RPMI7951 (cell line): ENCODE measurements around the gene CT45A9. TPM values are rescaled to one million over a fixed set of nuclear protein-coding genes. Genes with fewer than 3 reads are reported as not detected.
"Not testable (repeated sequence)": the region's sequence is repeated elsewhere in the genome, so short reads cannot be mapped to it uniquely, and the experiment has no call there.

Experiments used
- DNase-seq: peaks from one replicate; pipeline ENCODE4 v3.0.0-alpha.2; 2012; ENCODE audit warnings: low read depth
- total RNA-seq: library from RNA; depleted of rRNA; stranded (reverse); fragments of >200 nt; shearing (Covaris generic); gene quantifications from 2 replicates; pipeline ENCODE4 v1.2.3, GENCODE V29; 2014; rRNA removed

Gene CT45A9
- total RNA-seq: not detected in 2 replicates

GRCh38 chrX:135871712-135872111, at the start of gene CT45A9:
Gene CT45A9 (minus strand): TSS chrX:135871812. CDS start chrX:135868061, 3,751 bp downstream.
- DNase-seq: not testable (repeated sequence)

GRCh38 chrX:135920516-135920915, 48.9 kb upstream of the CT45A9 start:
- DNase-seq: not testable (repeated sequence)

GRCh38 chrX:135914404-135914803, 42.8 kb upstream of the CT45A9 start:
- DNase-seq: no peak

- no peak for DNase-seq
Measured at GRCh38 chrX:135910251-135910650, 38.6 kb upstream of the CT45A9 start.

- peak; percentile 5 for DNase-seq
Measured at GRCh38 chrX:135893294-135893817, 21.7 kb upstream of the CT45A9 start, which contains the start of the genes CT45A10 and SAGE1. Gene CT45A10 (minus strand): TSS chrX:135893444. CDS start chrX:135885344, 8,100 bp downstream. Gene SAGE1 (plus strand): TSS chrX:135893716. CDS start chrX:135896243, 2,527 bp downstream.

- DNase-seq: no peak
Measured at GRCh38 chrX:135892781-135893180, 21.2 kb upstream of the CT45A9 start.

- no peak for DNase-seq
Measured at GRCh38 chrX:135890087-135890585, 18.5 kb upstream of the CT45A9 start.

- not testable (repeated sequence) for DNase-seq
Measured at GRCh38 chrX:135888976-135889375, 17.4 kb upstream of the CT45A9 start.

- DNase-seq: not testable (repeated sequence)
Measured at GRCh38 chrX:135888230-135888629, 16.6 kb upstream of the CT45A9 start.

- not testable (repeated sequence) for DNase-seq
Measured at GRCh38 chrX:135882741-135883140, 11.1 kb upstream of the CT45A9 start.

GRCh38 chrX:135854438-135854837, 17.2 kb downstream of the CT45A9 start, which contains the start of gene CT45A8:
Gene CT45A8 (minus strand): TSS chrX:135854538. CDS start chrX:135850783, 3,755 bp downstream.
- not testable (repeated sequence) for DNase-seq

GRCh38 chrX:135837180-135837579, 34.4 kb downstream of the CT45A9 start, which contains the start of gene CT45A7:
Gene CT45A7 (minus strand): TSS chrX:135837280. CDS start chrX:135833533, 3,747 bp downstream.
- not testable (repeated sequence) for DNase-seq

GRCh38 chrX:135819912-135820311, 51.7 kb downstream of the CT45A9 start, which contains the start of gene CT45A2:
Gene CT45A2 (minus strand): TSS chrX:135820012. CDS start chrX:135816265, 3,747 bp downstream.
- DNase-seq: not testable (repeated sequence)

Other genes starting within 250 kb of the CT45A9 start
- gene CT45A1, start 158.2 kb downstream of the CT45A9 start, total RNA-seq: 0.10 TPM in 1 of 2 replicates, not detected in the other
- 0.36 TPM in 1 of 2 replicates, not detected in the other for gene CT45A3, start 103.6 kb downstream of the CT45A9 start, total RNA-seq
- 0.29 TPM in 1 of 2 replicates, not detected in the other for gene CT45A5, start 86.3 kb downstream of the CT45A9 start, total RNA-seq
- gene CT45A6, start 69.0 kb downstream of the CT45A9 start, total RNA-seq: not detected in 2 replicates
- not detected in 2 replicates for gene CT45A2, start 51.8 kb downstream of the CT45A9 start, total RNA-seq
- gene CT45A7, start 34.5 kb downstream of the CT45A9 start, total RNA-seq: not detected in 2 replicates
- not detected in 2 replicates for gene CT45A8, start 17.3 kb downstream of the CT45A9 start, total RNA-seq
- 0.29 and 0.72 TPM in 2 replicates for gene CT45A10, start 21.6 kb upstream of the CT45A9 start, total RNA-seq
- under 0.01 and 0.10 TPM in 2 replicates for gene SAGE1, start 21.9 kb upstream of the CT45A9 start, total RNA-seq
- 19.8 and 28.0 TPM in 2 replicates for gene MMGT1, start 102.2 kb upstream of the CT45A9 start, total RNA-seq
- 12.4 and 12.7 TPM in 2 replicates for gene SLC9A6, start 113.6 kb upstream of the CT45A9 start, total RNA-seq